ENCODE results near the gene MAP3K2.

Gene MAP3K2

GRCh38 chr2:127414638-127415592 is 27.1 kb upstream of the MAP3K2 start:
- Histone ChIP-seq H3K79me2 (ENCODE audit: control insufficient read depth, low read length) (no peaks in the 10 kb centered on the region), H4K20me1 (ENCODE audit: control insufficient read depth, insufficient read depth, low read depth, low read length) (no peaks in the 10 kb centered on the region), H3K36me3 (ENCODE audit: control insufficient read depth, low read length) (no peaks in the 10 kb centered on the region), H3F3A (ENCODE audit: control insufficient read depth, insufficient read depth) (no peaks in the 10 kb centered on the region), H3K9me3 (ENCODE audit: control insufficient read depth, insufficient read depth, low read length) (no peaks in the 10 kb centered on the region), H3K4me3 (ENCODE audit: low read length) (no peak overlapping the region), H3K4me1 (ENCODE audit: control insufficient read depth, low read length) (peaks cover 34% of the 10 kb centered on the region), H3K9me2 (replicated peaks; ENCODE audit: control insufficient read depth, low read length) (no peaks in the 10 kb centered on the region), H3K27me3 (ENCODE audit: control insufficient read depth, low read length) (peaks cover 13% of the 10 kb centered on the region), H3K27ac (ENCODE audit: low read depth, low read length) (no peak overlapping the region), H3K4me2 (ENCODE audit: low read length) (no peak overlapping the region)
- TF ChIP-seq, protein P1, sequence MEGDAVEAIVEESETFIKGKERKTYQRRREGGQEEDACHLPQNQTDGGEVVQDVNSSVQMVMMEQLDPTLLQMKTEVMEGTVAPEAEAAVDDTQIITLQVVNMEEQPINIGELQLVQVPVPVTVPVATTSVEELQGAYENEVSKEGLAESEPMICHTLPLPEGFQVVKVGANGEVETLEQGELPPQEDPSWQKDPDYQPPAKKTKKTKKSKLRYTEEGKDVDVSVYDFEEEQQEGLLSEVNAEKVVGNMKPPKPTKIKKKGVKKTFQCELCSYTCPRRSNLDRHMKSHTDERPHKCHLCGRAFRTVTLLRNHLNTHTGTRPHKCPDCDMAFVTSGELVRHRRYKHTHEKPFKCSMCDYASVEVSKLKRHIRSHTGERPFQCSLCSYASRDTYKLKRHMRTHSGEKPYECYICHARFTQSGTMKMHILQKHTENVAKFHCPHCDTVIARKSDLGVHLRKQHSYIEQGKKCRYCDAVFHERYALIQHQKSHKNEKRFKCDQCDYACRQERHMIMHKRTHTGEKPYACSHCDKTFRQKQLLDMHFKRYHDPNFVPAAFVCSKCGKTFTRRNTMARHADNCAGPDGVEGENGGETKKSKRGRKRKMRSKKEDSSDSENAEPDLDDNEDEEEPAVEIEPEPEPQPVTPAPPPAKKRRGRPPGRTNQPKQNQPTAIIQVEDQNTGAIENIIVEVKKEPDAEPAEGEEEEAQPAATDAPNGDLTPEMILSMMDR (IDR thresholded peaks at IDR 0.05; ENCODE audit: low read depth, low read length, poor library complexity, severe bottlenecking): no peak
- TF ChIP-seq EZH2phosphoT487 (IDR thresholded peaks at IDR 0.05; ENCODE audit: borderline replicate concordance, low read length): no peak

GRCh38 chr2:127413782-127414637 is 26.2 kb upstream of the MAP3K2 start:
- H3K4me3 ChIP-seq (ENCODE audit: low read length): no peak overlapping the region
- peaks cover 34% of the 10 kb centered on the region for H3K4me1 ChIP-seq (ENCODE audit: control insufficient read depth, low read length)

GRCh38 chr2:127413200-127413599 is 25.4 kb upstream of the MAP3K2 start:
- H3K4me3 ChIP-seq (ENCODE audit: low read length): no peak overlapping the region
- H3K27me3 ChIP-seq (ENCODE audit: control insufficient read depth, low read length): peaks cover 13% of the 10 kb centered on the region
- peaks cover 39% of the 10 kb centered on the region for H3K4me1 ChIP-seq (ENCODE audit: control insufficient read depth, low read length)
- H3K9me3 ChIP-seq (ENCODE audit: control insufficient read depth, insufficient read depth, low read length): no peaks in the 10 kb centered on the region
- no peaks in the 10 kb centered on the region for H3K9me2 ChIP-seq (replicated peaks; ENCODE audit: control insufficient read depth, low read length)
- H3K36me3 ChIP-seq (ENCODE audit: control insufficient read depth, low read length): no peaks in the 10 kb centered on the region
- no peaks in the 10 kb centered on the region for H3F3A ChIP-seq (ENCODE audit: control insufficient read depth, insufficient read depth)
- H4K20me1 ChIP-seq (ENCODE audit: control insufficient read depth, insufficient read depth, low read depth, low read length): no peaks in the 10 kb centered on the region
- H3K79me2 ChIP-seq (ENCODE audit: control insufficient read depth, low read length): no peaks in the 10 kb centered on the region
- no peak overlapping the region for H3K4me2 ChIP-seq (ENCODE audit: low read length)
- H3K27ac ChIP-seq (ENCODE audit: low read depth, low read length): no peak overlapping the region
- TF ChIP-seq, protein P1 (IDR thresholded peaks at IDR 0.05; ENCODE audit: low read depth, low read length, poor library complexity, severe bottlenecking): no peak
- TF ChIP-seq EZH2phosphoT487 (IDR thresholded peaks at IDR 0.05; ENCODE audit: borderline replicate concordance, low read length): no peak

More at GRCh38 chr2:127413782-127414637, 26.2 kb upstream of the MAP3K2 start:
- Histone ChIP-seq H3K36me3 (ENCODE audit: control insufficient read depth, low read length) (no peaks in the 10 kb centered on the region), H3K4me2 (ENCODE audit: low read length) (no peak overlapping the region), H3K27me3 (ENCODE audit: control insufficient read depth, low read length) (peaks cover 13% of the 10 kb centered on the region), H3K9me2 (replicated peaks; ENCODE audit: control insufficient read depth, low read length) (no peaks in the 10 kb centered on the region), H3K79me2 (ENCODE audit: control insufficient read depth, low read length) (no peaks in the 10 kb centered on the region), H3F3A (ENCODE audit: control insufficient read depth, insufficient read depth) (no peaks in the 10 kb centered on the region), H3K9me3 (ENCODE audit: control insufficient read depth, insufficient read depth, low read length) (no peaks in the 10 kb centered on the region), H4K20me1 (ENCODE audit: control insufficient read depth, insufficient read depth, low read depth, low read length) (no peaks in the 10 kb centered on the region), H3K27ac (ENCODE audit: low read depth, low read length) (no peak overlapping the region)
- TF ChIP-seq, protein P1 (IDR thresholded peaks at IDR 0.05; ENCODE audit: low read depth, low read length, poor library complexity, severe bottlenecking): no peak
- no peak for TF ChIP-seq EZH2phosphoT487 (IDR thresholded peaks at IDR 0.05; ENCODE audit: borderline replicate concordance, low read length)
